ENCODE data around the gene SMIM8. TPM values are rescaled to one million over a fixed set of nuclear protein-coding genes. Genes with fewer than 3 reads are reported as not detected.

Gene SMIM8
- total RNA-seq, 4 donors from 2014 or later = 6.9 to 23.1 (median 12.7) TPM

DNA sequence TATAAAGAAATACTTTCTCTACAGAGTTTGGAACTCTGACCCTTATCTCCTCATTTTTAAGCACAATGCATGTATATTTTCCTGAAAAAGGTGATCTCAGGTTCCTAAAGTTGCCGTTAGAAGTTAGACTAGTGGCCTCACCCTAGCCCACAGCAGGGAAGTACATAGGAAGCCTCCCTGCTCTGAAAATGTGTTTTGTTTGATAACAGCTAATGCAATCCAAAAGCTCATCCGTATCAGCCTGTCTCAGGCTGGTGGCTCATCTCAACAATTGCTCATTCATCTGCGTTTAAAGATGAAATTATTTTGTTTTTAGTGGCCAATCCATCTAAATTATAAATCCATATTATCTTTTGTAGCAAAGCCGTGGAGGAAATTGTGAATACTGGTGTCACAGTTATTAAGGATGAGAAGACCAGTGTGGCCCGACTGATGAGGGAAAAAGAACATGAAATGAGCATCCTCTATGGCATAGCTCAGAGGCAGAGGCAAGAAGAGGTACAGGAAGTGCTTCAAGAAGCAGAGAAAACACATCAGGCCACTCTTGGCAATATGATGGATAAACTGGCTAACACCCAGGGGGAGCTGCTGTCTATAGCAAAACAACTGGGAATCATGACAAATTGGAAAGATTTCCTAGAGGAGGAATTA is 42.3 kb downstream of the SMIM8 start:
- Histone ChIP-seq H3K4me3 (no peak overlapping the region), H3K9me3 (no peaks in the 10 kb centered on the region), H3K4me1 (no peaks in the 10 kb centered on the region), H3K27ac (no peak overlapping the region), H3K27me3 (no peaks in the 10 kb centered on the region), H3K36me3 (no peaks in the 10 kb centered on the region)
- TF ChIP-seq POLR2A (IDR thresholded peaks at IDR 0.05) = no peak
- TF ChIP-seq, protein P1, sequence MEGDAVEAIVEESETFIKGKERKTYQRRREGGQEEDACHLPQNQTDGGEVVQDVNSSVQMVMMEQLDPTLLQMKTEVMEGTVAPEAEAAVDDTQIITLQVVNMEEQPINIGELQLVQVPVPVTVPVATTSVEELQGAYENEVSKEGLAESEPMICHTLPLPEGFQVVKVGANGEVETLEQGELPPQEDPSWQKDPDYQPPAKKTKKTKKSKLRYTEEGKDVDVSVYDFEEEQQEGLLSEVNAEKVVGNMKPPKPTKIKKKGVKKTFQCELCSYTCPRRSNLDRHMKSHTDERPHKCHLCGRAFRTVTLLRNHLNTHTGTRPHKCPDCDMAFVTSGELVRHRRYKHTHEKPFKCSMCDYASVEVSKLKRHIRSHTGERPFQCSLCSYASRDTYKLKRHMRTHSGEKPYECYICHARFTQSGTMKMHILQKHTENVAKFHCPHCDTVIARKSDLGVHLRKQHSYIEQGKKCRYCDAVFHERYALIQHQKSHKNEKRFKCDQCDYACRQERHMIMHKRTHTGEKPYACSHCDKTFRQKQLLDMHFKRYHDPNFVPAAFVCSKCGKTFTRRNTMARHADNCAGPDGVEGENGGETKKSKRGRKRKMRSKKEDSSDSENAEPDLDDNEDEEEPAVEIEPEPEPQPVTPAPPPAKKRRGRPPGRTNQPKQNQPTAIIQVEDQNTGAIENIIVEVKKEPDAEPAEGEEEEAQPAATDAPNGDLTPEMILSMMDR (IDR thresholded peaks at IDR 0.05) = no peak
- DNase-seq = no peak

DNA sequence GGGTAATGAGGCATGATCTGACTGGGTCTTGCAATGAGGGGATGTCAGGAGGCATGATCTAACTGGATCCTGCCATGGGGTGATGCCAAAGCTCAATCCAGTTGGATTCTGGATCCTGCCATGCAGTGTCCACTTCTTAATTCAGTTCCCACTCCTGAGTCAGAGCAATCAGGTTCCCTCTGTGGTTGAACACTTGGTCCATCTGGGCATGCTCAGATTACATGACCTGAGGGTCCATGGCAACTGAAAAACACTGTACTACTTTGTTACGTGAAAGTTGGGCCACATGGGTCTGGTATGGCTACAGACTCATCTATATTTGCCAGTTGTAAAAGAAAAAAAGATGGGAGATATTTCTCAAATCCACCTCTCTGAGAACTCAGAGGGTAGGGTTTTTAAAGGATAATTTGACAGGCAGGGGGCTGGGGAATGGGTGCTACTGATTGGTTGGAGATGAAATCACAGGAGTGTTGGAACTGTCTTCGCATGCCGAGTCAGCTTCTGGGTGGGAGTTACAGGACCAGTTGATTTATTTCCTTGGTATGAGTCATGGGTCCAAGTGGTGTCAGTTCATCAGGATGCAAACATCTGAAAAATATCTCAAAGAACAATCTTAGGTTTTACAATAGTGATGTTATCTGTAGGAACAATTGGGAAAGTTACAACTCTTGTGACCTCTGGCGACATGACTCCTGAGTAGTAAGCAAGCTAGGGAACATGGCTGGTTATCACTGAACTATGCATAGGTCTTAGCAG is 43.9 kb downstream of the SMIM8 start:
- no peaks in the 10 kb centered on the region for H3K27me3 ChIP-seq
- no peaks in the 10 kb centered on the region for H3K4me1 ChIP-seq
- H3K4me3 ChIP-seq = no peak overlapping the region
- H3K9me3 ChIP-seq = no peaks in the 10 kb centered on the region
- DNase-seq = no peak
- no peak for TF ChIP-seq POLR2A (IDR thresholded peaks at IDR 0.05)
- TF ChIP-seq, protein P1 (IDR thresholded peaks at IDR 0.05) = no peak
- H3K36me3 ChIP-seq = no peaks in the 10 kb centered on the region
- H3K27ac ChIP-seq = no peak overlapping the region

DNA sequence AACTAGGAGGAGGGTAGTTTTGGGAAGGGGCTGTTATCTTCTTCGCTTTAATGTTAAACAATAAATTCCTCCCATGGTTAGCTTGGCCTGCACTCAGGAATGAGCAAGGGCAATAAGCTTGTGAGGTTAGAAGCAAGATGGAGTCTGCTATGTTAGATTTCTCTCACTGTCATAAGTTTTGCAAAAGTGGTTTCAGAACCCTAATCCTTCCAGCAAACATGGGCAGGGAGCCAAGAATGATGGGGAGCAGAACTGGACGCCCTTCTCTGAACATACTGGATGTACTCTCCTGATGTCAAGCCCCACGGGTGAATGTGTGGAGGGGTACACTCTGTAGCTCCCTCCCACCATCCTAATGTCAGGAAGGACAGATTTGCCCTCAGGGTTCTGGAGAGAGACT is 44.5 kb downstream of the SMIM8 start:
- no peaks in the 10 kb centered on the region for H3K27me3 ChIP-seq
- H3K27ac ChIP-seq = no peak overlapping the region
- H3K9me3 ChIP-seq = no peaks in the 10 kb centered on the region
- H3K4me1 ChIP-seq = no peaks in the 10 kb centered on the region
- no peak overlapping the region for H3K4me3 ChIP-seq
- no peak for TF ChIP-seq POLR2A (IDR thresholded peaks at IDR 0.05)
- TF ChIP-seq, protein P1 (IDR thresholded peaks at IDR 0.05) = no peak
- DNase-seq = no peak
- H3K36me3 ChIP-seq = no peaks in the 10 kb centered on the region

DNA sequence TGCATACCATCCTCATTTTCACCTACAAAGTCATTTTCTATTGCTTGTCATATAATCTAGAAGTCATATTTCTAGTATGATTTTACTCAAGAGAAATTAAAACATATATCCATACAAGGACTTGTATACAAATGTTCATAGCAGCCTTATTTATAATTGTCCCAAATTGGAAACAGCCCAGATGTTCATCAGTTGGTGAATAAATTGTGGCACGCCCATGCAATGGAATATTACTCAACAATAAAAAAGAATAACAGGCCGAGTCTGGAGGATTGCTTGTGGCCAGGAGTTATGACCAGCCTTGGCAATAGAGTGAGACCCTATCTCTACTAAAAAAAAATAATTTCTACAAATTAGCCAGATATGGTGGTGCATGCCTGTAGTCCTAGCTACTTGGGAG is 51.0 kb downstream of the SMIM8 start:
- Histone ChIP-seq H3K36me3 (no peaks in the 10 kb centered on the region), H3K9me3 (no peaks in the 10 kb centered on the region), H3K4me1 (no peaks in the 10 kb centered on the region), H3K4me3 (no peak overlapping the region), H3K27me3 (no peaks in the 10 kb centered on the region), H3K27ac (no peak overlapping the region)
- no peak for DNase-seq
- TF ChIP-seq, protein P1 (IDR thresholded peaks at IDR 0.05) = no peak
- TF ChIP-seq POLR2A (IDR thresholded peaks at IDR 0.05) = no peak

DNA sequence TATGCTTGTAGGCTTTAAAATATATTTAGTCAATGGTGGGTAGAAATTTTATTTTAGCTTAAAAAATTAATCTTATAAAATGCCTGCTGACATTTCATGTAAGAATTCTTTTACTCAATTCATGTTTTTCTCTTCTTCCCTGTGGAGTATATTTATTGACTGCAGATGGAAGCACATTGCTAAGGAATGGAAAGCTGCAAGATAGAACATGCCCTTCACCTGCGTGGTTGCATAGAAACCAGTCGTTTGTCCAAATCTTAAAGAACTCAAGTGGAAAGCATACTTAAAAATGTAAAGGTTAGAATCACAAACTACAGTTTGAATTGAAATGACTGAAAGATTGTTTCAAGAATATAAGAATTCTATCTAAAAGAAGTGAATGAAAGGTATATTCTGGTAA is 52.9 kb downstream of the SMIM8 start:
- TF ChIP-seq POLR2A (IDR thresholded peaks at IDR 0.05) = no peak
- TF ChIP-seq, protein P1 (IDR thresholded peaks at IDR 0.05) = no peak
- Histone ChIP-seq H3K4me3 (no peak overlapping the region), H3K27ac (no peak overlapping the region), H3K36me3 (no peaks in the 10 kb centered on the region), H3K9me3 (no peaks in the 10 kb centered on the region), H3K4me1 (no peaks in the 10 kb centered on the region), H3K27me3 (no peaks in the 10 kb centered on the region)
- DNase-seq = no peak

All from Peyer's patch (tissue), 4 donors.